Body of pancreas (tissue), 4 donors: Measurements from ENCODE around the gene HDAC8.

Experiments
- CTCF ChIP-seq, 7 experiments: fragments of 450-650 bp in 4 of 7; fragments of 200-600 bp in 3 of 7; sonication (generic) in 3 of 7; IDR thresholded peaks; one replicate each; pipeline ENCODE4 v1.5.1; 2016 to 2019; ENCODE audit warnings: antibody characterized with exemption in 7 of 7
- POLR2A ChIP-seq, 3 donors: fragments of 450-650 bp; IDR thresholded peaks; one replicate each; pipeline ENCODE4 v1.6.1; 2016; ENCODE audit warnings: antibody characterized with exemption in 3 of 3, mild to moderate bottlenecking in 2 of 3

- TF ChIP-seq CTCF (IDR thresholded peaks at IDR 0.05) = no peak
- no peak for TF ChIP-seq POLR2A (IDR thresholded peaks at IDR 0.05)
These were observed 272.6 kb downstream of the HDAC8 start for GRCh38 chrX:72299891-72300630.
